Effector memory CD8-positive, alpha-beta T cell (primary cell): Measurements from ENCODE around the gene KHDRBS1.
"Not testable (repeated sequence)": the region's sequence is repeated elsewhere in the genome, so short reads cannot be mapped to it uniquely, and the experiment has no call there.

ENCODE experiments used
- ATAC-seq: fragments of 150-1000 bp; cut with Tn5 transposase; replicated peaks from 2 replicates; pipeline ENCODE4 v1.10.0; 2021; ENCODE audit warnings: mild to moderate bottlenecking, moderate library complexity
- DNase-seq, 3 experiments: peaks; one replicate each; pipeline ENCODE4 v3.0.0; 2021
- H3K27ac Mint-ChIP-seq, 2 donors: one replicate each; pipeline ENCODE4 v1.8.0; 2022; ENCODE audit warnings: mild to moderate bottlenecking in 2 of 2, mixed read lengths in 2 of 2, moderate library complexity in 2 of 2
- H3K27me3 Mint-ChIP-seq, 2 donors: one replicate each; pipeline ENCODE4 v1.8.0; 2022; ENCODE audit warnings: mixed read lengths in 2 of 2
- H3K36me3 Mint-ChIP-seq: one replicate; pipeline ENCODE4 v1.8.0; 2022; ENCODE audit warnings: mild to moderate bottlenecking, moderate library complexity, mixed read lengths; ENCODE audit not compliant: insufficient read depth
- H3K4me1 Mint-ChIP-seq, 2 donors: one replicate each; pipeline ENCODE4 v1.8.0; 2022; ENCODE audit warnings: low read depth in 2 of 2, mixed read lengths in 2 of 2
- H3K4me3 Mint-ChIP-seq, 2 donors: one replicate each; pipeline ENCODE4 v1.8.0; 2022; ENCODE audit warnings: mild to moderate bottlenecking in 2 of 2, mixed read lengths in 2 of 2, moderate library complexity in 2 of 2
- H3K9me3 Mint-ChIP-seq, 2 donors: one replicate each; pipeline ENCODE4 v1.8.0; 2022; ENCODE audit warnings: mixed read lengths in 2 of 2

KHDRBS1 gene

DNA sequence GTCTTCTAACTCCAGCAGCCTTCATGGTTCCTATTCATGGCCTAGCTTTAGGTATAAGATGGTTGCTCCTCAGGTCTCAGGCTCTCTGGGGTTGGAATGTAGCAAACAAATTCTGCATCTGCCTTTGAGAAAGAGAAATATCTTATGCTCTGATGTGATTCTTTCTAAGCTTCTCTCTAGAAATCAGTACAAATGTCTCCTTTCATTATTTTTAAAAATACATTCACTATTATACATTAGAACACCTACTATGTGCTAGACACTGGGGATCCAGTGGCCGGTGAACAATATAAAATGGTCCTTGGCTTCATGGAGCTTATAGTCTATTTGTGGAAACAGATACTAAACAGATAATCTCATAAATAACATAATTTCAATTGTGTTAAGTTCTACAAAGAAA is 42.9 kb downstream of the KHDRBS1 start:
- H3K9me3 Mint-ChIP-seq: no peaks in the 10 kb centered on the region
- ATAC-seq: no peak
- H3K27me3 Mint-ChIP-seq: no peaks in the 10 kb centered on the region
- peak overlapping the region in 1 of 2 donors; percentile 80 for H3K27ac Mint-ChIP-seq
- peaks cover 66% of the 10 kb centered on the region for H3K36me3 Mint-ChIP-seq
- DNase-seq: no peak
- H3K4me1 Mint-ChIP-seq: no peaks in the 10 kb centered on the region
- H3K4me3 Mint-ChIP-seq: no peak overlapping the region

GRCh38 chr1:32060914-32061313 is 47.2 kb downstream of the KHDRBS1 start:
- H3K27me3 Mint-ChIP-seq: no peaks in the 10 kb centered on the region
- H3K27ac Mint-ChIP-seq: peak overlapping the region; percentile 9 to 78
- H3K9me3 Mint-ChIP-seq: no peaks in the 10 kb centered on the region
- no peaks in the 10 kb centered on the region for H3K4me1 Mint-ChIP-seq
- DNase-seq: no peak
- H3K4me3 Mint-ChIP-seq: no peak overlapping the region
- ATAC-seq: no peak
- H3K36me3 Mint-ChIP-seq: peaks cover 56% of the 10 kb centered on the region

GRCh38 chr1:32062867-32063230 is 49.2 kb downstream of the KHDRBS1 start:
- ATAC-seq (no peak), DNase-seq (no peak)
- H3K36me3 Mint-ChIP-seq: peaks cover 52% of the 10 kb centered on the region

GRCh38 chr1:32063261-32063681 is 49.6 kb downstream of the KHDRBS1 start:
- Mint-ChIP-seq H3K4me1 (peaks cover 5 to 9% of the 10 kb centered on the region in 2 donors), H3K27me3 (no peaks in the 10 kb centered on the region), H3K36me3 (peaks cover 47% of the 10 kb centered on the region), H3K4me3 (no peak overlapping the region), H3K27ac (peak overlapping the region; percentile 59 to 81), H3K9me3 (no peaks in the 10 kb centered on the region)
- ATAC-seq: peak; percentile 56
- no peak for DNase-seq

More at GRCh38 chr1:32062867-32063230, 49.2 kb downstream of the KHDRBS1 start:
- Mint-ChIP-seq H3K27ac (peak overlapping the region; percentile 59 to 81), H3K27me3 (no peaks in the 10 kb centered on the region), H3K4me1 (peaks cover 5 to 9% of the 10 kb centered on the region in 2 donors), H3K9me3 (no peaks in the 10 kb centered on the region), H3K4me3 (no peak overlapping the region)

DNA sequence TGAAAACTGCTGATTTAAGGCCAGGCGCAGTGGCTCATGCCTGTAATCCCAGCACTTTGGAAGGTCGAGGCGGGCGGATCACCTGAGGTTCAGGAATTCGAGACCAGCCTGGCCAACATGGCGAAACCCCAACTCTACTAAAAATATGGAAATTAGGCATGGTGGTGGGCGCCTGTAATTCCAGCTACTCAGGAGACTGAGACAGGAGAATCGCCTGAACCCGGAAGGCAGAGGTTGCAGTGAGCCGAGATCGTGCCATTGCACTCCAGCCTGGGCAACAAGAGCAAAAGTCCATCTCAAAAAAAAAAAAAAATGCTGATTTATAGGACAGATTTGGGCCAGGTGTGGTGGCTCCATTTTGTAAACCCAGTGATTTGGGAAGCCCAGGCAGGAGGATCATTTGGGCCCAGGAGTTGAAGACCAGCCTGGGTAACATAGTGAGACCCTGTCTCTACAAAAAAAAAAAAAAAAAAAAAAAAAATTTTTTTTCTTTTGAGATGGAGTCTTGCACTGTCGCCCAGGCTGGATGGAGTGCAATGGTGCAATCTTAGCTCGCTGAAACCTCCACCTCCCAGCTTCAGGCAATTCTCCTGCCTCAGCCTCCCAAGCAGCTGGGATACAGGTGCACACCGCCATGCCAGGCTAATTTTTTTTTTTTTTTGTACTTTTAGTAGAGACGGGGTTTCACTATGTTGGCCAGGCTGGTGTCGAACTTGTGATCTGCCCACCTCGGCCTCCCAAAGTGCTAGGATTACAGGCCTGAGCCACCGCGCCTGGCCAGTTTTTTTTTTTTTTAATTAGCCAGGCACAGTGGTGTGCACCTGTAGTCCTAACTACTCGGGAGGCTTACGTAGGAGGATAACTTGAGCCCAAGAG is 52.2 kb downstream of the KHDRBS1 start:
- Mint-ChIP-seq H3K36me3 (peaks cover 25% of the 10 kb centered on the region), H3K27ac (peak overlapping the region in 1 of 2 donors; percentile 25), H3K4me3 (peak overlapping the region in 1 of 2 donors; percentile 17)
- not testable (repeated sequence) for H3K27me3 Mint-ChIP-seq, DNase-seq, H3K4me1 Mint-ChIP-seq, ATAC-seq, H3K9me3 Mint-ChIP-seq

DNA sequence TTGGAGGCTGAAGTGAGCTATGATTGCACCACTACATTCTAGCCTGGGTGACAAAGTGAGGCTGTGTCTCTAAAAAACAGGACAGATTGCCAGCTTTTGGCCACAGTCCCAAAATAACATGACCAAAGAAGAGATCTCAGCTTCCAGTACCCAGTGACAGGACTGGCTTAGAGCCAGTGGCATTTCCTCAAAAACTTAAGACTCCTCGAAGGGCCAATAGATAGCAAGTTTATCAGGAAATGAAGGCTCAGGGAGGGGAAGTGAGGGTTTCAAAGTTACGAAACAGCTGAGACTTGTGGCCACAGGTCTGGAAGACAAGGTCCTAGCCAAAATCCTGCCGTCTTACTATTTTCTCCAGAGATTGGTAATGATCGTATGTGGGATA is 52.8 kb downstream of the KHDRBS1 start:
- peaks cover 5 to 9% of the 10 kb centered on the region in 2 donors for H3K4me1 Mint-ChIP-seq
- H3K36me3 Mint-ChIP-seq: peaks cover 18% of the 10 kb centered on the region
- ATAC-seq (peak; percentile 80), DNase-seq (peak in 1 of 3 experiments; percentile 13)
- H3K9me3 Mint-ChIP-seq: no peaks in the 10 kb centered on the region
- H3K27me3 Mint-ChIP-seq: no peaks in the 10 kb centered on the region
- H3K4me3 Mint-ChIP-seq: peak overlapping the region in 1 of 2 donors; percentile 17
- H3K27ac Mint-ChIP-seq: peak overlapping the region in 1 of 2 donors; percentile 25

DNA sequence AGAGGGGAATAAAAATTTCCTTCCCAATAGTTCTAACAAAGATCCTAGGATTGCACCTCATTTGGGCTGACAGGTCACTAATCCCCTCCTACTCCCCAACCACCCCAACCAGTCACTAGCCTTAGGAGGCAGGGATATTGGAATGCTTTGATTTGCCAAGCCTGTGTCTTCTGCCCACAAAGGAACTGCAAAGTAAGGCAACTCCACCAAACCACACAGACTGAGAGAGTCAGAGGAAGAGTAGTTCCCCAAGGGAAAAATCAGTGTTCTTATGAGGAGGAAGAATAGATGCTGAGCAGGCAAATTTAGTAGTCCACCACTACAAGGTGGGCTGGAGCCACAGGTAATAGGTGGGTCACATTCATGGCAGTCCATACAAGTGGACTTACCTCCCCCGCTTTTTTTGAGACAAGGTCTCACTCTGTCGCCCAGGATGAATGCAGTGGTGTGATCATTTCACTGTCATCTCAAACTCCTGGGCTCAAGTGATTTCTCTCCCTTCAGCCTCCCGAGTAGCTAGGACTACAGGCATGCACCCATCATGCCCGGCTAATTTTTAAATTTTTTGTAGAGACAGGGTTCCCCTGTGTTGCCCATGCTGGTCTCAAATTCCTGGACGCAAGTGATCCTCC is 55.4 kb downstream of the KHDRBS1 start:
- Mint-ChIP-seq H3K9me3 (no peaks in the 10 kb centered on the region), H3K4me1 (peaks cover 18 to 28% of the 10 kb centered on the region in 2 donors), H3K36me3 (peaks cover 24% of the 10 kb centered on the region), H3K27ac (no peak overlapping the region), H3K27me3 (no peaks in the 10 kb centered on the region), H3K4me3 (no peak overlapping the region)
- ATAC-seq (no peak), DNase-seq (no peak)

DNA sequence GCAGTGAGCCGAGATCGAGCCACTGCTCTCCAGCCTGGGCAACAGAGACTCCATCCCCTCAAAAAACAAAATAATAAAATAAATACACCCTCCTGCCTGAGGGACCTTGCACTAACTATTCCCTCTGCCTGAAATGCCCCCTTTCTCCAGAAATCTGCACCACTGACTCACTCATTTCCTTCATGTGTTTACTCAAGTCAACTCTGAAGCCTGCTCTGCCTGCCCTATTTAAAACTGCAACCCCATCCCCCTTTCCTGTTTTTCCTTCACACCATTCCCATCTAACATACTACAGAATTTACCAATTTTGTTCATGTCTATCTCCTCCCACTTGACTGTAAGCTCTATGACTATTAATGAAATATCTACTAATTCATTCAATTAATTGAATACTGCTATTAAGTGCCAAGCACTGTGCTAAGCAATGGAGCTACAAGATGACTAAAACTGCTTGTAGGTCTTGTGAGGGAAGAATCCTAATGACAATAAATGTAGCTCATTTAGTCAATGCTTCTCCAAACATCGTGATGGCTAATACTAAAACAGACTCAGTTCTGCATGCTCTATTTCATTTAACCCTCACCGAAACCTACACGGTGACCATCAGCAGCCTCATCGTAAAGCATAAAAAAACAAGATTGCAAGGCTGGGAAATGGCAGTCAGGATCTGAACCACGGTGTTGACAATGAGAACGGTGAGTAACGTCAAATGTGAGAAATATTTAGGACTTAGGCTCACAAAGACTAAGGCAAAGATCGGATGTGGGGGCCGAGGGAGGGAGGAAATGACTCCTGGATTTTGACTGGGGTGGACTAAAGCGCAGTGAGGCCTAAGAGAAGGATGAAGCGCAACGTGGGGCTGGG is 58.3 kb downstream of the KHDRBS1 start:
- ATAC-seq: no peak
- peak overlapping the region; percentile 91 to 95 for H3K27ac Mint-ChIP-seq

GRCh38 chr1:32072622-32073298 is 59.1 kb downstream of the KHDRBS1 start, which contains the start of gene TMEM39B:
Gene TMEM39B, plus strand, starts transcription at chr1:32072939. Its CDS starts 109 bp downstream, at chr1:32073048.
- no peaks in the 10 kb centered on the region for H3K27me3 Mint-ChIP-seq
- peak within 1 kb of the TSS; percentile 91 to 95 for H3K27ac Mint-ChIP-seq
- no peaks in the 10 kb centered on the region for H3K9me3 Mint-ChIP-seq
- H3K4me1 Mint-ChIP-seq: peaks cover 19 to 23% of the 10 kb centered on the region in 2 donors
- H3K4me3 Mint-ChIP-seq: peak within 1 kb of the TSS; percentile 89 to 98
- peaks cover 28% of the 10 kb centered on the region for H3K36me3 Mint-ChIP-seq
- DNase-seq (peak; percentile 89 to 90 (median 90)), ATAC-seq (peak; percentile 88)

More for the DNA sequence above, 58.3 kb downstream of the KHDRBS1 start:
- Mint-ChIP-seq H3K9me3 (no peaks in the 10 kb centered on the region), H3K4me1 (peaks cover 19% of the 10 kb centered on the region in 2 donors), H3K36me3 (peaks cover 26% of the 10 kb centered on the region), H3K4me3 (peak overlapping the region; percentile 89 to 98), H3K27me3 (no peaks in the 10 kb centered on the region)
- DNase-seq: no peak

- Mint-ChIP-seq H3K36me3 (peaks cover 28% of the 10 kb centered on the region), H3K4me1 (peaks cover 19 to 23% of the 10 kb centered on the region in 2 donors), H3K27ac (peak overlapping the region; percentile 91 to 95), H3K27me3 (no peaks in the 10 kb centered on the region), H3K9me3 (no peaks in the 10 kb centered on the region), H3K4me3 (peak overlapping the region; percentile 89 to 98)
- DNase-seq (no peak), ATAC-seq (peak; percentile 34)
Observed at GRCh38 chr1:32073299-32074229, 59.9 kb downstream of the KHDRBS1 start.

DNA sequence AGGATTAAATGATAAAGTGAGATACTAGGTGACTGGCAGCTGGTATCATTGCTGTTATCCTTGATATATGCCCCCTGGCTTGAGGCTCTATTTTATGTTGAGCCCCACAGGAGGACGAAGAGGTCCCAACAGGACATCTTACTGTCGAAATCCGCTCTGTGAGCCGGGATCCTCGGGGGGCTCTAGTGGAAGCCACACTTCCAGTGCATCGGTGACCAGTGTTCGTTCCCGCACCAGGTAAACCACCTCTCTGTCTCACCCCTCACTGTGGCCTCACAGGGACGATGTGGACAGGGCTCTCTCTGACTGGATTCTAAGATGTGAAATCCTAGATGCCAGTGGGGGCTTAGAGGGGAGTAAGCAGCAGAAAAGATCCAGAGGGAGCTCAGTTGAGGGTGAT is 61.2 kb downstream of the KHDRBS1 start:
- Mint-ChIP-seq H3K27ac (peak overlapping the region in 1 of 2 donors; percentile 31), H3K9me3 (no peaks in the 10 kb centered on the region), H3K4me3 (peak overlapping the region in 1 of 2 donors; percentile 28), H3K4me1 (peaks cover 19 to 23% of the 10 kb centered on the region in 2 donors), H3K27me3 (no peaks in the 10 kb centered on the region), H3K36me3 (peaks cover 40% of the 10 kb centered on the region)
- ATAC-seq (no peak), DNase-seq (no peak)

DNA sequence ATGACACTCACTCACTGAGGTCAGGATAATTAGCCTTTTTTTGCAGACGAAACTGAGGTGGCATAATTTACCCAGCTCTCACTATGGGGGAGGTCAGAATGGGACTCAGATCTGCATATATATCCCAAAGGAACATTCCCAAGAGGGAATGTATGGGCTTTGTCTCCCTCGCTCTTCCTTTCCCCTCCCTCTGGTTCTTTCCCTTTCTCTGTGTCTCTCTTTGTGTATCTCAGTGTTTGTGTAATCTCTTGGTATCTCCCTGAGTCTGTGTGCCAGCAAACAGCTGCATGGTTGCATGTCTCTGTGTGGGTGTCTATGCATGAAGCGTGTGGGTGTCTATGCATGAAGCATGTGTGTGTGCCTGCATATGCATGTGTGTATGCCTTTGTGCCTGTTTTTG is 63.8 kb downstream of the KHDRBS1 start:
- H3K27me3 Mint-ChIP-seq: no peaks in the 10 kb centered on the region
- peaks cover 12 to 14% of the 10 kb centered on the region in 2 donors for H3K4me1 Mint-ChIP-seq
- peaks cover 42% of the 10 kb centered on the region for H3K36me3 Mint-ChIP-seq
- H3K27ac Mint-ChIP-seq: peak overlapping the region; percentile 5 to 54
- DNase-seq: no peak
- no peak overlapping the region for H3K4me3 Mint-ChIP-seq
- H3K9me3 Mint-ChIP-seq: no peaks in the 10 kb centered on the region
- ATAC-seq: no peak
